IMR-90 (cell line): ENCODE data around the gene TTLL7. TPM values are rescaled to one million over a fixed set of nuclear protein-coding genes. Genes with fewer than 3 reads are reported as not detected.

Experiments used
- ATAC-seq: fragments of 200-7000 bp; cut with Tn5 transposase; 2 replicates; pipeline ENCODE4 v1.9.1; 2020; ENCODE audit warnings: low read depth, mild to moderate bottlenecking, moderate library complexity
- BruUV-seq: library from RNA; stranded (reverse); fragments of 400-500 nt; replicated peaks from 2 replicates; lab custom pipeline; 2021; lab: Mats Ljungman, UMichigan
- CTCF ChIA-PET: fragments of 300-600 bp; formaldehyde crosslinking; extraction: SDS; loops from one replicate; lab custom pipeline; 2021; ENCODE audit warnings: antibody characterized with exemption; lab: Yijun Ruan, JAX
- POLR2A ChIA-PET: fragments of 300-600 bp; sonication (Branson Sonifier 250); formaldehyde crosslinking; loops from one replicate; lab custom pipeline; 2022; ENCODE audit warnings: antibody characterized with exemption; ENCODE audit not compliant: unreplicated experiment; lab: Charles Lee
- DNase-seq: peaks from one replicate; pipeline ENCODE4 v3.0.0; 2013
- H2AFZ ChIP-seq: replicated peaks from 2 replicates; pipeline ENCODE3; 2013; ENCODE audit warnings: low read length, mild to moderate bottlenecking; ENCODE audit not compliant: poor library complexity
- H2AK5ac ChIP-seq: 2 replicates; pipeline ENCODE4 v1.6.1; 2013; ENCODE audit warnings: low read depth, low read length, inconsistent platforms
- H2AK9ac ChIP-seq: replicated peaks from 2 replicates; pipeline ENCODE3; 2013; ENCODE audit warnings: mild to moderate bottlenecking, low read depth, low read length, moderate library complexity; ENCODE audit not compliant: poor library complexity
- H2BK120ac ChIP-seq: 2 replicates; pipeline ENCODE4 v1.6.1; 2013; ENCODE audit warnings: low read depth, low read length, inconsistent platforms
- H2BK15ac ChIP-seq: 3 replicates; pipeline ENCODE4 v1.6.1; 2013; ENCODE audit warnings: low read depth, low read length, inconsistent platforms
- H2BK20ac ChIP-seq: 2 replicates; pipeline ENCODE4 v1.6.1; 2013; ENCODE audit warnings: low read depth, mild to moderate bottlenecking, inconsistent platforms, low read length, moderate library complexity
- H2BK5ac ChIP-seq: 2 replicates; pipeline ENCODE4 v1.6.1; 2013; ENCODE audit warnings: mild to moderate bottlenecking, low read depth, low read length, inconsistent platforms; ENCODE audit not compliant: poor library complexity, severe bottlenecking
- H3K14ac ChIP-seq: replicated peaks from 2 replicates; pipeline ENCODE4 v1.6.1; 2013; ENCODE audit warnings: low read depth, low read length, inconsistent platforms
- H3K18ac ChIP-seq: 2 replicates; pipeline ENCODE4 v1.6.1; 2013; ENCODE audit warnings: low read depth, low read length, control low read depth
- H3K23ac ChIP-seq: 2 replicates; pipeline ENCODE4 v1.6.1; 2013; ENCODE audit warnings: low read depth, low read length, inconsistent platforms
- H3K27ac ChIP-seq: 2 replicates; pipeline ENCODE4 v1.5.1; 2013; ENCODE audit warnings: mild to moderate bottlenecking, control low read depth, low read length; ENCODE audit not compliant: insufficient read depth
- H3K27me3 ChIP-seq: 2 replicates; pipeline ENCODE4 v1.6.1; 2013; ENCODE audit warnings: low read length; ENCODE audit not compliant: control insufficient read depth, insufficient read depth
- H3K36me3 ChIP-seq: 2 replicates; pipeline ENCODE4 v1.6.1; 2013; ENCODE audit warnings: low read length, mixed read lengths; ENCODE audit not compliant: control insufficient read depth, insufficient read depth
- H3K4ac ChIP-seq: 2 replicates; pipeline ENCODE4 v1.6.1; 2013; ENCODE audit warnings: low read depth, low read length, inconsistent platforms
- H3K4me1 ChIP-seq: 2 replicates; pipeline ENCODE4 v1.6.1; 2013; ENCODE audit warnings: low read length, mixed read lengths; ENCODE audit not compliant: control insufficient read depth, insufficient read depth
- H3K4me2 ChIP-seq: 2 replicates; pipeline ENCODE4 v1.6.1; 2013; ENCODE audit warnings: low read depth, mild to moderate bottlenecking, control low read depth, low read length, moderate library complexity
- H3K4me3 ChIP-seq: 2 replicates; pipeline ENCODE4 v1.5.1; 2013; ENCODE audit warnings: low read depth, mild to moderate bottlenecking, control low read depth, low read length, moderate library complexity; ENCODE audit not compliant: insufficient read depth
- H3K56ac ChIP-seq: 2 replicates; pipeline ENCODE4 v1.6.1; 2013; ENCODE audit warnings: low read length, inconsistent platforms; ENCODE audit not compliant: insufficient read depth; ENCODE audit errors: extremely low read depth
- H3K79me1 ChIP-seq, 2 experiments: 2 replicates each; pipeline ENCODE4 v1.6.1; 2013; ENCODE audit warnings: low read length in 2 of 2, inconsistent platforms in 1 of 2, low read depth in 1 of 2
- H3K9ac ChIP-seq: 2 replicates; pipeline ENCODE4 v1.6.1; 2013; ENCODE audit warnings: low read depth, low read length, control low read depth
- H3K9me1 ChIP-seq: 2 replicates; pipeline ENCODE4 v1.6.1; 2013; ENCODE audit warnings: low read length, inconsistent platforms; ENCODE audit not compliant: insufficient read depth
- H3K9me3 ChIP-seq: 2 replicates; pipeline ENCODE4 v1.6.1; 2013; ENCODE audit warnings: low read length; ENCODE audit not compliant: control insufficient read depth, insufficient read depth
- H4K20me1 ChIP-seq: 2 replicates; pipeline ENCODE4 v1.6.1; 2013; ENCODE audit warnings: low read length, inconsistent platforms; ENCODE audit not compliant: insufficient read depth
- H4K5ac ChIP-seq: 2 replicates; pipeline ENCODE4 v1.6.1; 2013; ENCODE audit warnings: mild to moderate bottlenecking, low read depth, low read length, control low read depth
- H4K8ac ChIP-seq, 2 experiments: 2 replicates each; pipeline ENCODE4 v1.6.1; 2013; ENCODE audit warnings: low read depth in 2 of 2, low read length in 2 of 2, control low read depth in 1 of 2, inconsistent platforms in 1 of 2
- H4K91ac ChIP-seq: 2 replicates; pipeline ENCODE4 v1.6.1; 2013; ENCODE audit warnings: low read depth, low read length, inconsistent platforms; ENCODE audit not compliant: insufficient read depth
- MAFK ChIP-seq: IDR thresholded peaks from 2 replicates; pipeline ENCODE4 v1.6.1; 2012; ENCODE audit warnings: low read depth, low read length, improper control_type of control experiment
- RAD21 ChIP-seq: IDR thresholded peaks from 2 replicates; pipeline ENCODE4 v1.6.1; 2012; ENCODE audit warnings: low read length, improper control_type of control experiment
- WGBS, 2 experiments: methylation state at CpG; one replicate each; pipeline versions ENCODE4 v1.1.5 to v1.1.7; 2013; ENCODE audit warnings: missing lambda C conversion rate in 2 of 2; ENCODE audit not compliant: insufficient read length in 1 of 2; ENCODE audit errors: extremely low coverage in 2 of 2; 5-methylcytosine and 5-hydroxymethylcytosine counted together
- dilution Hi-C: fragments of 300-500 bp; cut with HindIII; formaldehyde crosslinking; loops from one replicate; pipeline ENCODE4 v1.14.3; 2018; ENCODE audit warnings: low sequenced_read_pairs; ENCODE audit not compliant: unreplicated experiment
- in situ Hi-C: fragments of 300-500 bp; cut with MboI; formaldehyde crosslinking; loops from 3 replicates; pipeline ENCODE4 v1.14.3; 2019; ENCODE audit warnings: low sequenced_read_pairs, inconsistent platforms, mixed read lengths
- intact Hi-C: fragments of 100-400 bp; cut with micrococcal nuclease; formaldehyde crosslinking; loops from 2 replicates; pipeline ENCODE4 v1.10.0; 2022
- polyA plus RNA-seq, 3 experiments: library from polyadenylated mRNA; depleted of rRNA; stranded (reverse); fragments of >200 nt; gene quantifications; 2 replicates each; pipeline ENCODE4 v1.2.3, GENCODE V29; 2012; ENCODE audit warnings: low replicate concordance in 1 of 3
- total RNA-seq: library from RNA; depleted of rRNA; stranded (reverse); fragments of >200 nt; gene quantifications from 2 replicates; pipeline ENCODE4 v1.2.3, GENCODE V29; 2012

The TTLL7 gene
- total and polyA plus RNA-seq, 2 of the 4 experiments (the other 2 are of a cell fraction): 5.7 to 8.1 TPM

DNA sequence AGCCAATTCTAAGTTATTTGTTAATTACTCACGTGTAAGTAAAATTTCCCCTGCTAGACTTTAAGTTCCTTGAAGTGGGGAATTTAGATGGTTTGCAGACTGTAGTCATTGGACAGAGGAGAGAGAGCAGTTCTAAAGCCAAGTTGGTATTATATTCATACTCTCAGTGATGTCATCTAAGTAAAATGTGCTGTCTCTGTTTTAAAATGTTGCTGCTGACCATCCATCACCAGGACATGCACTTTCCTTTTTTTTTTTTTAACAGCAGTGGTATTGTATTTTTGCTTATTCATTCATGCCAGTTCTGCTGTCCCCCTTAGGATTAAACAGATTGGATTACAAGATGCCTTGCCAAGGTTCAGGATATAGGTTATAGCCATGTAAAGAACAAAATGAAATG, 2.3 kb downstream of the TTLL7 start:
- no peak overlapping the region for H2AK9ac ChIP-seq
- H3K56ac ChIP-seq: no peak overlapping the region
- H3K27me3 ChIP-seq: no peaks in the 10 kb centered on the region
- H3K9ac ChIP-seq: no peak overlapping the region
- H3K18ac ChIP-seq: no peak overlapping the region
- ChIA-PET POLR2A (no interaction called here), CTCF (no interaction called here)
- dilution Hi-C loops (no loop called here), in situ Hi-C loops (no loop called here), intact Hi-C loops (no loop called here)
- ATAC-seq (peak; percentile 35), DNase-seq (peak; percentile 78)
- H2BK120ac ChIP-seq: no peak overlapping the region
- H2BK5ac ChIP-seq: no peak overlapping the region
- H4K5ac ChIP-seq: no peak overlapping the region
- no peak overlapping the region for H2AK5ac ChIP-seq
- H2BK15ac ChIP-seq: no peak overlapping the region
- H3K4ac ChIP-seq: no peak overlapping the region
- H4K91ac ChIP-seq: no peak overlapping the region
- H3K14ac ChIP-seq: no peak overlapping the region
- no peak overlapping the region for H3K27ac ChIP-seq
- H3K4me1 ChIP-seq: no peaks in the 10 kb centered on the region; the same call in 1 of the 2 replicates
- H3K36me3 ChIP-seq: no peaks in the 10 kb centered on the region
- no peak overlapping the region for H2AFZ ChIP-seq
- H3K4me3 ChIP-seq: no peak overlapping the region
- no CpG with 5 or more reads among the region's 1 CpG for WGBS, 2 experiments
- peak; percentile 24; the same call in 1 of the 2 replicates for TF ChIP-seq MAFK
- TF ChIP-seq RAD21: no peak
- H4K20me1 ChIP-seq: no peaks in the 10 kb centered on the region; the same call in 1 of the 2 replicates
- H3K79me1 ChIP-seq: peaks cover 5 to 22% of the 10 kb centered on the region in 2 experiments; a peak in 3 of 4 replicates
- peaks cover 2% of the 10 kb centered on the region; the same call in 1 of the 2 replicates for H3K9me1 ChIP-seq
- H3K23ac ChIP-seq: no peak overlapping the region
- H4K8ac ChIP-seq: no peak overlapping the region
- H2BK20ac ChIP-seq: no peak overlapping the region
- no peak overlapping the region; the same call in 1 of the 2 replicates for H3K4me2 ChIP-seq
- BruUV-seq: TSS peak; percentile 19
- no peaks in the 10 kb centered on the region for H3K9me3 ChIP-seq
